Kidney (tissue), 14 donors: ENCODE measurements around the gene MYBPC2. TPM values are rescaled to one million over a fixed set of nuclear protein-coding genes. Genes with fewer than 3 reads are reported as not detected.

Source experiments
- DNase-seq, 5 donors: peaks; one replicate each; pipeline ENCODE4 v3.0.0-alpha.2; 2013 to 2020
- FAIRE-seq: peaks from 2 replicates; lab custom pipeline; 2012; peaks lifted over from hg19 to GRCh38; lab: Jason Lieb, UNC
- H3K27ac ChIP-seq, 2 donors: one replicate each; pipeline ENCODE4 v1.7.0; 2013; ENCODE audit warnings: low read depth in 2 of 2, low read length in 2 of 2, inconsistent platforms in 1 of 2
- H3K27me3 ChIP-seq: one replicate; pipeline ENCODE4 v1.7.1; 2013; ENCODE audit warnings: low read length, inconsistent platforms; ENCODE audit not compliant: control insufficient read depth, insufficient read depth
- H3K36me3 ChIP-seq, 3 donors: one replicate each; pipeline versions ENCODE4 v1.7.0 to v1.7.1; 2013; ENCODE audit warnings: low read length in 3 of 3, control low read depth in 1 of 3, inconsistent platforms in 1 of 3; ENCODE audit not compliant: insufficient read depth in 3 of 3, control insufficient read depth in 2 of 3
- H3K4me1 ChIP-seq, 3 donors: one replicate each; pipeline versions ENCODE4 v1.7.0 to v1.7.1; 2013; ENCODE audit warnings: low read length in 3 of 3, inconsistent platforms in 1 of 3, low read depth in 1 of 3; ENCODE audit not compliant: control insufficient read depth in 2 of 3, insufficient read depth in 2 of 3
- H3K4me3 ChIP-seq, 3 donors: one replicate each; pipeline versions ENCODE4 v1.7.0 to v1.8.1; 2013; ENCODE audit warnings: low read length in 3 of 3, control low read depth in 1 of 3, inconsistent platforms in 1 of 3
- H3K9ac ChIP-seq, 3 donors: one replicate each; pipeline versions ENCODE4 v1.7.0 to v1.7.1; 2013; ENCODE audit warnings: low read length in 3 of 3, control low read depth in 1 of 3, inconsistent platforms in 1 of 3
- H3K9me3 ChIP-seq, 3 donors: one replicate each; pipeline versions ENCODE4 v1.7.0 to v1.7.1; 2013; ENCODE audit warnings: low read length in 3 of 3, control low read depth in 1 of 3, inconsistent platforms in 1 of 3; ENCODE audit not compliant: control insufficient read depth in 2 of 3, insufficient read depth in 1 of 3
- CTCF ChIP-seq: IDR thresholded peaks from 3 replicates; pipeline ENCODE4 v1.5.1; 2012; ENCODE audit warnings: mild to moderate bottlenecking, moderate library complexity, borderline replicate concordance; ENCODE audit not compliant: insufficient read depth; ENCODE audit errors: extremely low read depth
- intact Hi-C: fragments of 100-400 bp; cut with DNase I; formaldehyde crosslinking; loops from one replicate; pipeline ENCODE4 v1.11.1; 2022
- polyA plus RNA-seq: library from polyadenylated mRNA; stranded (reverse); fragments of 350-450 nt; fragmentation: Illumina TruSeq; extraction: RNeasy Lipid Tissue Mini Kit (QIAGEN cat#74804); gene quantifications from one replicate; pipeline ENCODE4 v1.2.3, GENCODE V29; 2014; ENCODE audit warnings: low read depth, low replicate concordance; ENCODE audit not compliant: insufficient read depth
- total RNA-seq: library from RNA; stranded (reverse); fragmentation: NEBNext Ultra II Directional; extraction: Animal tissue kit (Norgen Biotek cat#: 25700); gene quantifications from one replicate; pipeline ENCODE4 v1.2.1, GENCODE V29; 2021
- donor health status: control.
- donor health status: control.
- donor health status: control.
- donor health status: control.
- donor health status: control.
- donor health status: DM: yes; HTN: yes; CAD: no.
- donor health status: Normal renal cell carcinoma (clear cell type).

The MYBPC2 gene
- total and polyA plus RNA-seq, 2 donors from 2014 or later: 0.98 TPM; not detected in 1

GRCh38 chr19:50493171-50493570 is 60.5 kb downstream of the MYBPC2 start:
- Histone ChIP-seq H3K27me3 (peaks cover 7% of the 10 kb centered on the region), H3K9ac (no peak overlapping the region), H3K4me3 (no peak overlapping the region), H3K36me3 (no peaks in the 10 kb centered on the region), H3K4me1 (no peaks in the 10 kb centered on the region), H3K27ac (no peak overlapping the region), H3K9me3 (no peaks in the 10 kb centered on the region)
- FAIRE-seq (no peak), DNase-seq (peak in 1 of 5 donors; percentile 46)
- intact Hi-C loops: no loop called here
- TF ChIP-seq CTCF: no peak

- no peak for TF ChIP-seq CTCF
- no peak overlapping the region for H3K9ac ChIP-seq
- H3K36me3 ChIP-seq: no peaks in the 10 kb centered on the region
- H3K27ac ChIP-seq: no peak overlapping the region
- intact Hi-C loops: no loop called here
- no peaks in the 10 kb centered on the region for H3K9me3 ChIP-seq
- no peaks in the 10 kb centered on the region for H3K4me1 ChIP-seq
- no peak for FAIRE-seq
- peak in 1 of 5 donors; percentile 16 for DNase-seq
- peaks cover 11% of the 10 kb centered on the region for H3K27me3 ChIP-seq
- H3K4me3 ChIP-seq: no peak overlapping the region
Measured at GRCh38 chr19:50494186-50495019, 61.7 kb downstream of the MYBPC2 start.

GRCh38 chr19:50495020-50495531 is 62.4 kb downstream of the MYBPC2 start:
- Histone ChIP-seq H3K4me3 (no peak overlapping the region), H3K27me3 (peaks cover 15% of the 10 kb centered on the region), H3K4me1 (no peaks in the 10 kb centered on the region), H3K27ac (no peak overlapping the region), H3K9me3 (no peaks in the 10 kb centered on the region), H3K9ac (no peak overlapping the region), H3K36me3 (no peaks in the 10 kb centered on the region)
- FAIRE-seq (no peak), DNase-seq (no peak)
- intact Hi-C loops: no loop called here
- TF ChIP-seq CTCF: no peak
